Lower leg skin (tissue), 4 donors: ENCODE measurements around the gene CYYR1. TPM values are rescaled to one million over a fixed set of nuclear protein-coding genes. Genes with fewer than 3 reads are reported as not detected.

Experiments used
- DNase-seq, 2 donors: peaks; one replicate each; pipeline ENCODE4 v3.0.0-alpha.2; 2019; ENCODE audit warnings: low spot score in 2 of 2
- H3K4me3 ChIP-seq: fragments of 200-600 bp; sonication (generic); 2 replicates; pipeline ENCODE4 v1.5.1; 2017; ENCODE audit warnings: mild to moderate bottlenecking, low read depth; ENCODE audit not compliant: poor library complexity, severe bottlenecking
- CTCF ChIP-seq, 3 donors: fragments of 450-650 bp; IDR thresholded peaks; one replicate each; pipeline ENCODE4 v1.5.1; 2016; ENCODE audit warnings: antibody characterized with exemption in 3 of 3, mild to moderate bottlenecking in 3 of 3, moderate library complexity in 2 of 3
- POLR2A ChIP-seq, 2 donors: fragments of 450-650 bp; IDR thresholded peaks; one replicate each; pipeline ENCODE4 v1.6.1; 2016 to 2017; ENCODE audit warnings: antibody characterized with exemption in 2 of 2, mild to moderate bottlenecking in 1 of 2, moderate library complexity in 1 of 2
- WGBS, 2 donors: methylation state at CpG; one replicate each; pipeline ENCODE4 v1.1.5; 2018; 5-methylcytosine and 5-hydroxymethylcytosine counted together
- intact Hi-C: fragments of 100-400 bp; cut with DNase I; formaldehyde crosslinking; loops from one replicate; pipeline ENCODE4 v1.15.0; 2023; ENCODE audit warnings: low total_unique reads
- total RNA-seq, 4 donors: library from RNA; depleted of rRNA; stranded (reverse); fragments of >200 nt; gene quantifications; one replicate each; pipeline ENCODE4 v1.1.0, GENCODE V29; 2016

Gene CYYR1
- total RNA-seq, 4 donors from 2014 or later = 9.0 to 16.4 (median 12.5) TPM

- intact Hi-C loops = no loop called here
- DNase-seq = no peak
- WGBS, 2 donors = 91 to 96% methylated on average over 1 of the region's 1 CpG
- H3K4me3 ChIP-seq = no peak overlapping the region
- TF ChIP-seq POLR2A (IDR thresholded peaks at IDR 0.05) (no peak), CTCF (IDR thresholded peaks at IDR 0.05) (no peak)
Observed at GRCh38 chr21:26505211-26505610, 67.9 kb downstream of the CYYR1 start.

DNA sequence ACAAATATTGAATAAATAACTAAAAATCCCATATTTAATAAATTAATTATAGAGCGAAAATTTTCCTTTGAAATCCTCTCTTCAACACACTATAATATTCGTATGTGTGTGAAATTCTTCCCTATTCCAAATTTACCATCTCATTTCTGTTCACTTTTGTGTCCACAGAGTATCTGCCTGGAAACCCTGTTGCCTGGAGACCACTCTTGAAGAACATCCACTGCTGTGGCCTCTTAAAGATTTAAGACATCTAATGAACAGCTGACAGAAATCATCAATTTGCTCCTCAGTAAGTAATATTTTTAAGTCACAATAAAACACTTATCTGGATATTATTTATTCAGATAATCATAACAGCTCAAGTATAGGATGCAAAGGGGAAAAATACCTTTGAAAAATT lies 69.7 kb downstream of the CYYR1 start:
- intact Hi-C loops = no loop called here
- H3K4me3 ChIP-seq = no peak overlapping the region
- TF ChIP-seq CTCF (IDR thresholded peaks at IDR 0.05) (no peak), POLR2A (IDR thresholded peaks at IDR 0.05) (no peak)
- no peak for DNase-seq
- WGBS, 2 donors = 41 to 87% methylated on average over 2 of the region's 2 CpGs

- no peak overlapping the region for H3K4me3 ChIP-seq
- 86 to 88% methylated on average over 3 of the region's 3 CpGs for WGBS, 2 donors
- DNase-seq = no peak
- TF ChIP-seq POLR2A (IDR thresholded peaks at IDR 0.05) (no peak), CTCF (IDR thresholded peaks at IDR 0.05) (no peak)
- intact Hi-C loops = no loop called here
Observed at GRCh38 chr21:26501495-26502021, 71.5 kb downstream of the CYYR1 start.

DNA sequence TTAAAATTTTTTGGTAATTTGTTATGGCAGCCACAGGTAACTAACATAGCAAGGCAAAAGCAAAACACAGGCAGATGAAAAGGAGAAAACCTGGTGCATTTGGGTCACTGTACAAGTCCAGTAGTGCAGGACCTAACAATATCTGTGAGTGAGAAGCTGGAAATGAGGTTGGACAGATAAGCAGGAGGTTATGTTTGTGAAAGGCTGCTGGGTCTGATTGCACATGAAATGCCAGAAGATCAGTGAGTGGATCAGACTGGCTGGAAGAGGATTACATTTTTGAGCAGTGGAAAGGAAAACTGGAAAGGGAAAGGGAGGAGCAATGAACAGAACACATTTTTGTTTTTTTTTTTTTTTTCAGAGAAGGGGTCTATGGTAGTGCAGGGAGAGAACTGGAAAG lies 73.6 kb downstream of the CYYR1 start:
- DNase-seq = no peak
- TF ChIP-seq POLR2A (IDR thresholded peaks at IDR 0.05) (no peak), CTCF (IDR thresholded peaks at IDR 0.05) (no peak)
- no peak overlapping the region for H3K4me3 ChIP-seq
- intact Hi-C loops = no loop called here

- no peak overlapping the region for H3K4me3 ChIP-seq
- WGBS, 2 donors = 93% methylated on average over 10 of the region's 10 CpGs
- intact Hi-C loops = no loop called here
Observed at GRCh38 chr21:26495283-26495849, 77.7 kb downstream of the CYYR1 start.

More at GRCh38 chr21:26495283-26495849, 77.7 kb downstream of the CYYR1 start:
- no peak for DNase-seq
- TF ChIP-seq POLR2A (IDR thresholded peaks at IDR 0.05) (no peak), CTCF (IDR thresholded peaks at IDR 0.05) (no peak)
